ENCODE measurements around the gene CLCN2.

- TF ChIP-seq CTCF (IDR thresholded peaks at IDR 0.05 in 2 of 3, conservative IDR thresholded peaks at IDR 0.05 in 1 of 3; ENCODE audit: borderline replicate concordance in 1 of 3, insufficient read depth in 1 of 3, low read depth in 2 of 3, low read length in 2 of 3) (no peak), ELF1 (IDR thresholded peaks at IDR 0.05; ENCODE audit: borderline replicate concordance, low read depth) (no peak), POLR2AphosphoS5 (IDR thresholded peaks at IDR 0.05; ENCODE audit: low read depth, low read length) (no peak), POLR2A (IDR thresholded peaks at IDR 0.05; ENCODE audit: borderline replicate concordance, extremely low read depth, insufficient read depth, insufficient read length) (no peak), EZH2 (IDR thresholded peaks at IDR 0.05) (no peak), SRF (IDR thresholded peaks at IDR 0.05; ENCODE audit: low read depth) (no peak), MAX (IDR thresholded peaks at IDR 0.05) (no peak), CBX3 (IDR thresholded peaks at IDR 0.05; ENCODE audit: low read depth) (no peak)
These were observed 45.9 kb downstream of the CLCN2 start for GRCh38 chr3:184315543-184315867.
